Amniotic epithelial cell (primary cell): Measurements from ENCODE around the gene COL23A1.

Experiments
- DNase-seq: peaks from one replicate; pipeline ENCODE4 v3.0.0-alpha.2; 2010; ENCODE audit warnings: low read depth

The COL23A1 gene

GRCh38 chr5:178554311-178554710, 35.9 kb downstream of the COL23A1 start:
- DNase-seq: no peak

- DNase-seq: no peak
Measured at GRCh38 chr5:178553517-178553916, 36.7 kb downstream of the COL23A1 start.

- no peak for DNase-seq
Measured at GRCh38 chr5:178551468-178551867, 38.7 kb downstream of the COL23A1 start.

- peak; percentile 8 for DNase-seq
Measured at GRCh38 chr5:178551059-178551458, 39.1 kb downstream of the COL23A1 start.

GRCh38 chr5:178548746-178549145, 41.4 kb downstream of the COL23A1 start:
- DNase-seq: no peak

GRCh38 chr5:178547753-178548415, 42.3 kb downstream of the COL23A1 start:
- DNase-seq: no peak

- DNase-seq: no peak
Measured at GRCh38 chr5:178547052-178547666, 43.0 kb downstream of the COL23A1 start.

- DNase-seq: no peak
Measured at GRCh38 chr5:178546675-178547033, 43.5 kb downstream of the COL23A1 start.

GRCh38 chr5:178545941-178546674, 44.1 kb downstream of the COL23A1 start:
- DNase-seq: no peak

GRCh38 chr5:178545176-178545575, 45.0 kb downstream of the COL23A1 start:
- DNase-seq: no peak

- no peak for DNase-seq
Measured at GRCh38 chr5:178544166-178544834, 45.9 kb downstream of the COL23A1 start.

- DNase-seq: no peak
Measured at GRCh38 chr5:178542455-178542854, 47.7 kb downstream of the COL23A1 start.

GRCh38 chr5:178540526-178540925, 49.7 kb downstream of the COL23A1 start:
- no peak for DNase-seq

GRCh38 chr5:178538741-178539229, 51.4 kb downstream of the COL23A1 start:
- DNase-seq: no peak

- no peak for DNase-seq
Measured at GRCh38 chr5:178537467-178538371, 52.5 kb downstream of the COL23A1 start.

- no peak for DNase-seq
Measured at GRCh38 chr5:178536541-178537466, 53.4 kb downstream of the COL23A1 start.

GRCh38 chr5:178535299-178536175, 54.7 kb downstream of the COL23A1 start:
- DNase-seq: no peak

GRCh38 chr5:178533136-178533535, 57.1 kb downstream of the COL23A1 start:
- DNase-seq: no peak

- DNase-seq: no peak
Measured at GRCh38 chr5:178532666-178533065, 57.5 kb downstream of the COL23A1 start.
